ENCODE data around the gene EIF4ENIF1. TPM values are rescaled to one million over a fixed set of nuclear protein-coding genes. Genes with fewer than 3 reads are reported as not detected.
A peak's percentile ranks its signal among the peaks of the same experiment; 100 is the strongest.

Gene EIF4ENIF1
- total and polyA plus RNA-seq, 12 donors: 9.2 to 32.8 (median 21.0) TPM

DNA sequence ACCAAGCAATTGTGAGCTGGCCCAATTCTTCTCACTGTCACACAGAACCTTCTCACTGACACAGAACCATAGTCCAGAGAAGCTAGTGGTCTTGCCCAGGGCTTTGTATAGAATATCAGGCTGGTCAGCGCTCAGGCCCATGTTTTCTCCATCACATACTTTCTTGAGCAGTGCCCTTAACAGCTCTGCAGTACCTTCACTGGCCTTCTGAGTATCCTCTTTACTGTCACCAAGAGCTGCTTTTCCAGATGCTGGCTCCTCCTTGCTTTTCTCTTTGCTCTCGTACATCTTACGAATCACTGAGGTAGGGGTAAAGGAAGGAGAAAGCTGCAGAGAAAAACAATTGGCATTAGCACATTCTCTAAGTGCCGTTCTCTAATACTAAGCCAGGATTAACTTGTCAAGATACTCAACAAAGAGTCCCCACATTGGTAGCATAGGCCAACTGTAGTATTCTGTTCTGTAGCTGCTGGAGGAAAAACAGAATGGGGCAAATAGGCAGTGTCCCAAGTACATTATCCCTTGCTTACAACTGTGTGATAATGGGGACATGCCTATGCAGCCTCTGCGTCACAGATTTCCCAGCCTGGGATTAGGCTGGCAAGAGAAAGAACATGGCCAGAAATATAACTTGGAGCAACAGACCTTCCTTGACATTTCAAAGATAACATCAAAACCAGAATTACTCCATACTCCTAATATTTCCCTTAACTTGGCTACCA lies 46.7 kb downstream of the EIF4ENIF1 start:
- DNase-seq: peak in 5 of 7 donors; percentile 34 to 76 (median 49)
- intact Hi-C loops (cut with DNase I): no loop called here
- no peaks in the 10 kb centered on the region for H3K27me3 ChIP-seq
- H3K36me3 ChIP-seq (replicated peaks in 1 of 2): peaks cover 0 to 67% of the 10 kb centered on the region in 2 donors
- 78 to 85% (median 82%) methylated on average over 5 of the region's 5 CpGs for WGBS, 4 donors
- no peaks in the 10 kb centered on the region for H3K9me3 ChIP-seq (replicated peaks in 1 of 3)
- peaks cover 13 to 32% of the 10 kb centered on the region in 2 donors for H3K4me1 ChIP-seq (replicated peaks in 1 of 2)
- peak overlapping the region in 4 of 5 donors; percentile 41 to 79 (median 54) for H3K27ac ChIP-seq
- TF ChIP-seq, protein P1, sequence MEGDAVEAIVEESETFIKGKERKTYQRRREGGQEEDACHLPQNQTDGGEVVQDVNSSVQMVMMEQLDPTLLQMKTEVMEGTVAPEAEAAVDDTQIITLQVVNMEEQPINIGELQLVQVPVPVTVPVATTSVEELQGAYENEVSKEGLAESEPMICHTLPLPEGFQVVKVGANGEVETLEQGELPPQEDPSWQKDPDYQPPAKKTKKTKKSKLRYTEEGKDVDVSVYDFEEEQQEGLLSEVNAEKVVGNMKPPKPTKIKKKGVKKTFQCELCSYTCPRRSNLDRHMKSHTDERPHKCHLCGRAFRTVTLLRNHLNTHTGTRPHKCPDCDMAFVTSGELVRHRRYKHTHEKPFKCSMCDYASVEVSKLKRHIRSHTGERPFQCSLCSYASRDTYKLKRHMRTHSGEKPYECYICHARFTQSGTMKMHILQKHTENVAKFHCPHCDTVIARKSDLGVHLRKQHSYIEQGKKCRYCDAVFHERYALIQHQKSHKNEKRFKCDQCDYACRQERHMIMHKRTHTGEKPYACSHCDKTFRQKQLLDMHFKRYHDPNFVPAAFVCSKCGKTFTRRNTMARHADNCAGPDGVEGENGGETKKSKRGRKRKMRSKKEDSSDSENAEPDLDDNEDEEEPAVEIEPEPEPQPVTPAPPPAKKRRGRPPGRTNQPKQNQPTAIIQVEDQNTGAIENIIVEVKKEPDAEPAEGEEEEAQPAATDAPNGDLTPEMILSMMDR (IDR thresholded peaks at IDR 0.05): no peak
- no peak for TF ChIP-seq POLR2A (IDR thresholded peaks at IDR 0.05)
- H3K4me3 ChIP-seq: no peak overlapping the region

DNA sequence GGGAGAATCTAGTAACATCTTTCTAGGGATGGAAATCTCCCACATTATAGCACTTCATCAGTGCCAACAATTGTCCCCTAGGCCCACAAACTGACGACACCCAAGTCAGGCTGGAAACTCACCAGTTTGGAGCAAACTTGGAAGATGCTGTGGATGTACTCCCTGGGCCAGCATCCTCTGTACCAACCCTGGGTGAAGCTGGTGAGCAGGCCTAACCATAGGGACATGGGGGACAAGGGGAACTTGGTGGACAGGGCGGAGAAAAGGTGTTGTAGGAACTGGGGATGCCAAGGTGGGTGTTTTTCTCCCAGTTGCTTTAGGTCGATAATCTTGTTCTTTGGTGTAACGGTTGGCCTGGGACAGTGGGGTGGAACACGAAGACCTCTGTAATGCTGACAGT lies 48.0 kb downstream of the EIF4ENIF1 start:
- intact Hi-C loops (cut with DNase I): no loop called here
- peak overlapping the region in 2 of 5 donors; percentile 42 to 61 for H3K27ac ChIP-seq
- WGBS, 4 donors: 85 to 94% (median 88%) methylated on average over 5 of the region's 5 CpGs
- TF ChIP-seq POLR2A (IDR thresholded peaks at IDR 0.05): no peak
- TF ChIP-seq, protein P1 (IDR thresholded peaks at IDR 0.05): no peak
- peaks cover 0 to 76% of the 10 kb centered on the region in 2 donors for H3K36me3 ChIP-seq (replicated peaks in 1 of 2)
- H3K27me3 ChIP-seq: no peaks in the 10 kb centered on the region
- H3K9me3 ChIP-seq (replicated peaks in 1 of 3): no peaks in the 10 kb centered on the region
- peak in 1 of 7 donors; percentile 46 for DNase-seq
- no peak overlapping the region for H3K4me3 ChIP-seq
- peaks cover 8 to 24% of the 10 kb centered on the region in 2 donors for H3K4me1 ChIP-seq (replicated peaks in 1 of 2)

GRCh38 chr22:31440681-31441080 lies 49.0 kb downstream of the EIF4ENIF1 start:
- TF ChIP-seq, protein P1 (IDR thresholded peaks at IDR 0.05): no peak
- no peak for TF ChIP-seq POLR2A (IDR thresholded peaks at IDR 0.05)
- Histone ChIP-seq H3K4me3 (no peak overlapping the region), H3K4me1 (replicated peaks in 1 of 2) (peaks cover 8 to 33% of the 10 kb centered on the region in 2 donors), H3K27ac (no peak overlapping the region), H3K9me3 (replicated peaks in 1 of 3) (no peaks in the 10 kb centered on the region), H3K36me3 (replicated peaks in 1 of 2) (peaks cover 0 to 86% of the 10 kb centered on the region in 2 donors), H3K27me3 (no peaks in the 10 kb centered on the region)
- intact Hi-C loops (cut with DNase I): no loop called here
- peak in 1 of 7 donors; percentile 42 for DNase-seq
- 94 to 96% (median 96%) methylated on average over 5 to 7 of the region's 7 CpGs for WGBS, 4 donors

DNA sequence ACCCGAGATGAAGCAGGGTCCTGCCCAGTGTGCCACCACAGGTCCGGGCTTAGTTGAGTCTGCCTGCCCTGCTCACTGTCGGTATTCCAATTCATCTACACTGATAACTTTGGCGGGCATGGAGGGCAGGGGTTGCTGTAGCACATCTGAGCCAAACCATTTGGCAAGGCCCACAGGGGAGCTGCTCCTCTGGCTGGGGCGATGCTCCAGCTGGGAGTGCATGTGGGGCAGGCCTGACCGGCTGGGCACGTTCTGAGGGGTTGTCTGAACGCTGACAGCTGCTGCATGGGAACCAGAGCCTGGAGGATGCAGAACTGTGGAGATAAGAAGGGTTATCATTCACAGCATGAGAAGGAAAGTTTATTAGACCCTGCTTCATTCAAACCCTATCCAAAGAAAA lies 49.8 kb downstream of the EIF4ENIF1 start:
- 79 to 88% (median 84%) methylated on average over 5 to 8 of the region's 8 CpGs for WGBS, 4 donors
- Histone ChIP-seq H3K4me1 (replicated peaks in 1 of 2) (peaks cover 8 to 33% of the 10 kb centered on the region in 2 donors), H3K4me3 (no peak overlapping the region), H3K27ac (no peak overlapping the region), H3K36me3 (replicated peaks in 1 of 2) (peaks cover 0 to 94% of the 10 kb centered on the region in 2 donors), H3K9me3 (replicated peaks in 1 of 3) (no peaks in the 10 kb centered on the region), H3K27me3 (no peaks in the 10 kb centered on the region)
- DNase-seq: peak in 1 of 7 donors; percentile 50
- intact Hi-C loops (cut with DNase I): loop anchor here in 1 of 2 donors (10.0 kb wide), 1 partner anchor 45 kb away; the partner anchor contains the start of gene EIF4ENIF1
- TF ChIP-seq, protein P1 (IDR thresholded peaks at IDR 0.05): no peak
- TF ChIP-seq POLR2A (IDR thresholded peaks at IDR 0.05): no peak

All from adrenal gland (tissue), 12 donors.